Measurements from ENCODE around the gene BZW1. TPM values are rescaled to one million over a fixed set of nuclear protein-coding genes. Genes with fewer than 3 reads are reported as not detected.

Gene BZW1
- total and polyA plus RNA-seq, 4 donors, result 63.0 to 189 (median 161) TPM

DNA sequence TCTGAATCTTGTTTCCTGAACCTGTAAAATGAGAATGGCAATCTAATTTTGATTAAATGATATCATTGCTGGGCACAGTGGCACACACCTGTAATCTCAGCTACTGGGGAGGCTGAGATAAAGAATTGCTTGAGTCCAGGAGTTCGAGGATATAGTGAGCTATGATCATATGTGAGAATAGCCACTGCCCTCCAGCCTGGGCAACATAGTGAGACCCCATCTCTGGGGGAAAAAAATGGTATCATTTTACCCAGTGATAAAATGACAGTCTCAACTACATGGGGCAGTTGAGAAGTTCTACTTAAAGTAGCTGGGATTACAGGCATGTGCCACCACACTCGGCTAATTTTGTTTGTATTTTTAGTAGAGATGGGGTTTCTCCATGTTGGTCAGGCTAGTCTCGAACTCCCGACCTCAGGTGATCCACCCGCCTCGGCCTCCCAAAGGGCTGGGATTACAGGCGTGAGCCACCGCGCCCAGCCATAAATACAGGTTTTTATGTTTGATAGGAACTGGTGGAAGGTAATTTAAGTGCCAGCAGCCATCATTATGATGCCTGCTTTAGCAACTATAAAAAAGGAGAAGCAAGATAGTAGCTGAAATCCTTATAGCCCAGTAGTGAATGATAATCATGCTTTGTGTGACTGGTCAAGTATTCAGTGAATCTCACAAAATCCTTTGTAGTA, 17.0 kb downstream of the BZW1 start:
- WGBS, result 90% methylated on average over 9 of the region's 9 CpGs
- no peaks in the 10 kb centered on the region for H3K4me1 ChIP-seq (ENCODE audit: control insufficient read depth in 4 of 4, insufficient read depth in 4 of 4, low read length in 3 of 4)
- H3K9me3 ChIP-seq (ENCODE audit: control insufficient read depth in 4 of 4, low read length in 3 of 4), result no peaks in the 10 kb centered on the region

GRCh38 chr2:200829258-200829655, 17.5 kb downstream of the BZW1 start:
- H3K27me3 ChIP-seq (ENCODE audit: control insufficient read depth in 4 of 4, insufficient read depth in 4 of 4, low read length in 3 of 4), result no peaks in the 10 kb centered on the region
- no peak overlapping the region for H3K9ac ChIP-seq (ENCODE audit: low read depth in 1 of 2, low read length in 2 of 2)
- H3K27ac ChIP-seq (ENCODE audit: low read depth in 1 of 2, low read length in 2 of 2), result no peak overlapping the region
- H3K4me3 ChIP-seq (ENCODE audit: low read depth in 1 of 3, low read length in 3 of 3), result no peak overlapping the region
- WGBS, result over 99% methylated on average over 2 of the region's 2 CpGs
- no peak for DNase-seq (ENCODE audit: low spot score)
- no peaks in the 10 kb centered on the region for H3K9me3 ChIP-seq (ENCODE audit: control insufficient read depth in 4 of 4, low read length in 3 of 4)
- peaks cover 0 to 5% (median 2%) of the 10 kb centered on the region in 4 donors for H3K36me3 ChIP-seq (ENCODE audit: control insufficient read depth in 4 of 4, insufficient read depth in 3 of 4, low read depth in 1 of 4, low read length in 3 of 4)
- TF ChIP-seq ATF3 (IDR thresholded peaks at IDR 0.05), result no peak
- no peak for TF ChIP-seq GABPA (IDR thresholded peaks at IDR 0.05 in 1 of 2, conservative IDR thresholded peaks at IDR 0.05 in 1 of 2)
- TF ChIP-seq HNF4A (conservative IDR thresholded peaks at IDR 0.05), result no peak
- TF ChIP-seq RAD21 (IDR thresholded peaks at IDR 0.05), result no peak
- TF ChIP-seq HNF4G (IDR thresholded peaks at IDR 0.05), result no peak
- TF ChIP-seq FOXA1 (IDR thresholded peaks at IDR 0.05), result no peak
- no peaks in the 10 kb centered on the region for H3K4me1 ChIP-seq (ENCODE audit: control insufficient read depth in 4 of 4, insufficient read depth in 4 of 4, low read length in 3 of 4)

More for the DNA sequence above, 17.0 kb downstream of the BZW1 start:
- Histone ChIP-seq H3K27ac (ENCODE audit: low read depth in 1 of 2, low read length in 2 of 2) (no peak overlapping the region), H3K36me3 (ENCODE audit: control insufficient read depth in 4 of 4, insufficient read depth in 3 of 4, low read depth in 1 of 4, low read length in 3 of 4) (peaks cover 0 to 7% (median 2%) of the 10 kb centered on the region in 4 donors), H3K9ac (ENCODE audit: low read depth in 1 of 2, low read length in 2 of 2) (no peak overlapping the region), H3K27me3 (ENCODE audit: control insufficient read depth in 4 of 4, insufficient read depth in 4 of 4, low read length in 3 of 4) (no peaks in the 10 kb centered on the region), H3K4me3 (ENCODE audit: low read depth in 1 of 3, low read length in 3 of 3) (no peak overlapping the region)
- DNase-seq (ENCODE audit: low spot score), result no peak
- TF ChIP-seq YY1 (IDR thresholded peaks at IDR 0.05) (no peak), HNF4G (IDR thresholded peaks at IDR 0.05) (no peak), EGR1 (IDR thresholded peaks at IDR 0.05; ENCODE audit: low read depth in 2 of 2) (no peak), HNF4A (conservative IDR thresholded peaks at IDR 0.05) (no peak), CTCF (IDR thresholded peaks at IDR 0.05; ENCODE audit: low read depth, low read length, missing input control) (no peak), JUND (IDR thresholded peaks at IDR 0.05) (no peak), RAD21 (IDR thresholded peaks at IDR 0.05) (no peak), SP1 (IDR thresholded peaks at IDR 0.05) (no peak)
- TF ChIP-seq, protein P1, sequence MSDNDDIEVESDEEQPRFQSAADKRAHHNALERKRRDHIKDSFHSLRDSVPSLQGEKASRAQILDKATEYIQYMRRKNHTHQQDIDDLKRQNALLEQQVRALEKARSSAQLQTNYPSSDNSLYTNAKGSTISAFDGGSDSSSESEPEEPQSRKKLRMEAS (IDR thresholded peaks at IDR 0.05), result no peak
- TF ChIP-seq, protein P2, sequence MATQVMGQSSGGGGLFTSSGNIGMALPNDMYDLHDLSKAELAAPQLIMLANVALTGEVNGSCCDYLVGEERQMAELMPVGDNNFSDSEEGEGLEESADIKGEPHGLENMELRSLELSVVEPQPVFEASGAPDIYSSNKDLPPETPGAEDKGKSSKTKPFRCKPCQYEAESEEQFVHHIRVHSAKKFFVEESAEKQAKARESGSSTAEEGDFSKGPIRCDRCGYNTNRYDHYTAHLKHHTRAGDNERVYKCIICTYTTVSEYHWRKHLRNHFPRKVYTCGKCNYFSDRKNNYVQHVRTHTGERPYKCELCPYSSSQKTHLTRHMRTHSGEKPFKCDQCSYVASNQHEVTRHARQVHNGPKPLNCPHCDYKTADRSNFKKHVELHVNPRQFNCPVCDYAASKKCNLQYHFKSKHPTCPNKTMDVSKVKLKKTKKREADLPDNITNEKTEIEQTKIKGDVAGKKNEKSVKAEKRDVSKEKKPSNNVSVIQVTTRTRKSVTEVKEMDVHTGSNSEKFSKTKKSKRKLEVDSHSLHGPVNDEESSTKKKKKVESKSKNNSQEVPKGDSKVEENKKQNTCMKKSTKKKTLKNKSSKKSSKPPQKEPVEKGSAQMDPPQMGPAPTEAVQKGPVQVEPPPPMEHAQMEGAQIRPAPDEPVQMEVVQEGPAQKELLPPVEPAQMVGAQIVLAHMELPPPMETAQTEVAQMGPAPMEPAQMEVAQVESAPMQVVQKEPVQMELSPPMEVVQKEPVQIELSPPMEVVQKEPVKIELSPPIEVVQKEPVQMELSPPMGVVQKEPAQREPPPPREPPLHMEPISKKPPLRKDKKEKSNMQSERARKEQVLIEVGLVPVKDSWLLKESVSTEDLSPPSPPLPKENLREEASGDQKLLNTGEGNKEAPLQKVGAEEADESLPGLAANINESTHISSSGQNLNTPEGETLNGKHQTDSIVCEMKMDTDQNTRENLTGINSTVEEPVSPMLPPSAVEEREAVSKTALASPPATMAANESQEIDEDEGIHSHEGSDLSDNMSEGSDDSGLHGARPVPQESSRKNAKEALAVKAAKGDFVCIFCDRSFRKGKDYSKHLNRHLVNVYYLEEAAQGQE (IDR thresholded peaks at IDR 0.05), result no peak

All from liver (tissue), 9 donors.